Prostate gland (tissue), 2 donors: Measurements from ENCODE around the gene RFNG.

ENCODE experiments used
- POLR2A ChIP-seq: fragments of 450-650 bp; IDR thresholded peaks from one replicate; pipeline ENCODE4 v1.6.1; 2016; ENCODE audit warnings: antibody characterized with exemption, mild to moderate bottlenecking
- POLR2AphosphoS5 ChIP-seq: sonication (generic); formaldehyde crosslinking; IDR thresholded peaks from one replicate; pipeline ENCODE4 v1.6.1; 2017; ENCODE audit warnings: antibody characterized with exemption
- TF ChIP-seq, protein P1 (sequence below), 4 experiments: fragments of 200-600 bp in 2 of 4; fragments of 450-650 bp in 2 of 4; sonication (generic) in 2 of 4; IDR thresholded peaks; 1 replicate in 3 of 4; 2 replicates in 1 of 4; pipeline ENCODE4 v1.5.1; 2016 to 2019; ENCODE audit warnings: antibody characterized with exemption in 4 of 4, mild to moderate bottlenecking in 2 of 4, moderate library complexity in 2 of 4

DNA sequence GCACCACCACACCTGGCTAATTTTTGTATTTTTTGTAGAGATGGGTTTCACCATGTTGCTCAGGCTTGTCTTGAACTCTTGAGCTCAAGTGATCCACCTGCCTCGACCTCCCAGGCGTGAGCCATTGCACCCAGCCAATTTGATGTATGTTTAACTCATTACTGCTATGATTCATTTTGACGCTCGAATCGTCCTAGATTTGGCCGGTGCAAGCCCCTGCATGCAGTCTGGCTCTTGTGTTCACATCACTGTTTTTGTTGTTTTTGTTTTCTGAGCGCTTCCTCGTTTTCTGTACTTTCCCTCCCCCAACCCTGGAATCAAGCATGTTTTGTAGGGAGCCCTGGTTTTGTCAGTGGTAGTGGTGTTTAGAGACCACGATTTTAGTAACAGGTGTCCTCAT is 21.8 kb upstream of the RFNG start:
- TF ChIP-seq, protein P1, sequence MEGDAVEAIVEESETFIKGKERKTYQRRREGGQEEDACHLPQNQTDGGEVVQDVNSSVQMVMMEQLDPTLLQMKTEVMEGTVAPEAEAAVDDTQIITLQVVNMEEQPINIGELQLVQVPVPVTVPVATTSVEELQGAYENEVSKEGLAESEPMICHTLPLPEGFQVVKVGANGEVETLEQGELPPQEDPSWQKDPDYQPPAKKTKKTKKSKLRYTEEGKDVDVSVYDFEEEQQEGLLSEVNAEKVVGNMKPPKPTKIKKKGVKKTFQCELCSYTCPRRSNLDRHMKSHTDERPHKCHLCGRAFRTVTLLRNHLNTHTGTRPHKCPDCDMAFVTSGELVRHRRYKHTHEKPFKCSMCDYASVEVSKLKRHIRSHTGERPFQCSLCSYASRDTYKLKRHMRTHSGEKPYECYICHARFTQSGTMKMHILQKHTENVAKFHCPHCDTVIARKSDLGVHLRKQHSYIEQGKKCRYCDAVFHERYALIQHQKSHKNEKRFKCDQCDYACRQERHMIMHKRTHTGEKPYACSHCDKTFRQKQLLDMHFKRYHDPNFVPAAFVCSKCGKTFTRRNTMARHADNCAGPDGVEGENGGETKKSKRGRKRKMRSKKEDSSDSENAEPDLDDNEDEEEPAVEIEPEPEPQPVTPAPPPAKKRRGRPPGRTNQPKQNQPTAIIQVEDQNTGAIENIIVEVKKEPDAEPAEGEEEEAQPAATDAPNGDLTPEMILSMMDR (IDR thresholded peaks at IDR 0.05), result no peak
- TF ChIP-seq POLR2AphosphoS5 (no peak), POLR2A (no peak)
